NCI-H226 (cell line): ENCODE measurements around the gene KIZ.
A peak's percentile ranks its signal among the peaks of the same experiment; 100 is the strongest.

ENCODE experiments used
- DNase-seq: peaks from one replicate; pipeline ENCODE4 v3.0.0-alpha.2; 2015

The KIZ gene

GRCh38 chr20:21125849-21126580, at the start of gene KIZ:
Gene KIZ, plus strand, starts transcription at chr20:21126082. Its CDS starts 34 bp downstream, at chr20:21126116.
- DNase-seq = peak; percentile 84

GRCh38 chr20:21077809-21078345, 48.0 kb upstream of the KIZ start:
- DNase-seq = no peak

- DNase-seq = no peak
These were observed 43.3 kb upstream of the KIZ start for GRCh38 chr20:21082584-21082983.

GRCh38 chr20:21083825-21084325, 42.0 kb upstream of the KIZ start:
- DNase-seq = no peak

- no peak for DNase-seq
These were observed 37.9 kb upstream of the KIZ start for GRCh38 chr20:21087862-21088540.

GRCh38 chr20:21089391-21089790, 36.5 kb upstream of the KIZ start:
- DNase-seq = no peak

GRCh38 chr20:21090111-21090618, 35.7 kb upstream of the KIZ start:
- no peak for DNase-seq

- no peak for DNase-seq
These were observed 35.2 kb upstream of the KIZ start for GRCh38 chr20:21090721-21091120.

- DNase-seq = no peak
These were observed 33.1 kb upstream of the KIZ start for GRCh38 chr20:21092806-21093205.

GRCh38 chr20:21096321-21097043, 29.4 kb upstream of the KIZ start:
- DNase-seq = no peak

GRCh38 chr20:21099751-21100577, 25.9 kb upstream of the KIZ start:
- no peak for DNase-seq

- DNase-seq = no peak
These were observed 25.1 kb upstream of the KIZ start for GRCh38 chr20:21100578-21101452.

GRCh38 chr20:21101453-21101931, 24.4 kb upstream of the KIZ start:
- no peak for DNase-seq

- DNase-seq = no peak
These were observed 23.8 kb upstream of the KIZ start for GRCh38 chr20:21101932-21102575.

- no peak for DNase-seq
These were observed 23.1 kb upstream of the KIZ start for GRCh38 chr20:21102603-21103311.

- DNase-seq = no peak
These were observed 22.1 kb upstream of the KIZ start for GRCh38 chr20:21103582-21104465.

- no peak for DNase-seq
These were observed 21.5 kb upstream of the KIZ start for GRCh38 chr20:21104466-21104761.

GRCh38 chr20:21104921-21105320, 21.0 kb upstream of the KIZ start:
- DNase-seq = no peak
